HepG2 (cell line): Measurements from ENCODE around the gene DACH2. TPM values are rescaled to one million over a fixed set of nuclear protein-coding genes. Genes with fewer than 3 reads are reported as not detected.

Experiments
- ATAC-seq: fragments of 200-7000 bp; cut with Tn5 transposase; 3 replicates; pipeline ENCODE4 v1.9.1; 2020; ENCODE audit warnings: mild to moderate bottlenecking, moderate library complexity
- BruUV-seq: library from RNA; stranded (reverse); fragments of 400-500 nt; replicated peaks from 2 replicates; lab custom pipeline; 2021; lab: Mats Ljungman, UMichigan
- CTCF ChIA-PET: fragments of 300-600 bp; formaldehyde crosslinking; extraction: SDS; loops from one replicate; lab custom pipeline; 2021; ENCODE audit warnings: low total read pairs, inconsistent platforms, low intra/inter-chr PET ratio; lab: Yijun Ruan, JAX
- POLR2A ChIA-PET: fragments of 350-600 bp; sonication (Branson Sonifier 250); formaldehyde crosslinking; loops from one replicate; lab custom pipeline; 2020; ENCODE audit warnings: antibody characterized with exemption, inconsistent platforms; lab: Yijun Ruan, JAX
- DNase-seq: peaks from one replicate; pipeline ENCODE4 v3.0.0-alpha.2; 2015; ENCODE audit warnings: low spot score
- FAIRE-seq: peaks from 3 replicates; lab custom pipeline; 2011; peaks lifted over from hg19 to GRCh38; lab: Jason Lieb, UNC
- H2AFZ ChIP-seq: one replicate; pipeline ENCODE4 v1.6.1; 2011; ENCODE audit warnings: low read length, inconsistent platforms
- H3K27ac ChIP-seq: fragments of 300-600 bp; 3 replicates; pipeline ENCODE4 v1.8.0; 2011; ENCODE audit warnings: mixed run types, mild to moderate bottlenecking, mixed read lengths, low read length, inconsistent platforms; ENCODE audit not compliant: insufficient read depth; ENCODE audit errors: extremely low read length
- H3K27me3 ChIP-seq, 2 experiments: fragments of 200-600 bp in 1 of 2; 2 replicates in 1 of 2; 3 replicates in 1 of 2; pipeline versions ENCODE4 v1.6.0 to v1.8.0; 2011; ENCODE audit warnings: low read length in 2 of 2, mild to moderate bottlenecking in 2 of 2, moderate library complexity in 2 of 2, inconsistent platforms in 1 of 2; ENCODE audit not compliant: insufficient read depth in 2 of 2, control insufficient read depth in 1 of 2
- H3K36me3 ChIP-seq, 2 experiments: fragments of 200-600 bp in 1 of 2; replicated peaks in 1 of 2; 2 replicates in 1 of 2; 3 replicates in 1 of 2; pipeline versions ENCODE4 v1.5.1 to v1.8.0; 2011; ENCODE audit warnings: low read length in 2 of 2, inconsistent platforms in 1 of 2; ENCODE audit not compliant: insufficient read depth in 2 of 2, control insufficient read depth in 1 of 2
- H3K4me1 ChIP-seq: 2 replicates; pipeline ENCODE4 v1.5.1; 2012; ENCODE audit warnings: low read length, inconsistent platforms; ENCODE audit not compliant: insufficient read depth
- H3K4me2 ChIP-seq: 2 replicates; pipeline ENCODE4 v1.6.0; 2011; ENCODE audit warnings: low read depth, low read length, inconsistent platforms
- H3K4me3 ChIP-seq, 3 experiments: fragments of 200-600 bp in 1 of 3; sonication (generic), shearing (Covaris generic) in 1 of 3; replicated peaks in 1 of 3; 2 replicates each; pipeline ENCODE4 v1.5.1; 2011 to 2016; ENCODE audit warnings: low read length in 3 of 3, inconsistent platforms in 2 of 3, low read depth in 2 of 3, mild to moderate bottlenecking in 2 of 3, control low read depth in 1 of 3, mixed read lengths in 1 of 3; ENCODE audit not compliant: insufficient read depth in 1 of 3
- H3K79me2 ChIP-seq: one replicate; pipeline ENCODE4 v1.6.1; 2011; ENCODE audit warnings: low read length, inconsistent platforms; ENCODE audit not compliant: insufficient read depth
- H3K9ac ChIP-seq: 2 replicates; pipeline ENCODE4 v1.6.0; 2011; ENCODE audit warnings: mild to moderate bottlenecking, low read depth, low read length, inconsistent platforms; ENCODE audit not compliant: insufficient read depth
- H3K9me3 ChIP-seq: 2 replicates; pipeline ENCODE4 v1.5.1; 2012; ENCODE audit warnings: mild to moderate bottlenecking, low read length
- H4K20me1 ChIP-seq: 2 replicates; pipeline ENCODE4 v1.6.0; 2011; ENCODE audit warnings: inconsistent platforms, mild to moderate bottlenecking, low read length, moderate library complexity; ENCODE audit not compliant: insufficient read depth
- AHDC1 ChIP-seq: sonication (generic); formaldehyde crosslinking; IDR thresholded peaks from 2 replicates; pipeline ENCODE4 v1.5.1; 2020; ENCODE audit warnings: mild to moderate bottlenecking, missing genetic modification reagents, borderline replicate concordance
- ARID4A ChIP-seq: sonication (generic); formaldehyde crosslinking; IDR thresholded peaks from 2 replicates; pipeline ENCODE4 v1.5.0; 2020; ENCODE audit warnings: mild to moderate bottlenecking, missing genetic modification reagents, borderline replicate concordance
- ELF1 ChIP-seq: sonication (generic); formaldehyde crosslinking; IDR thresholded peaks from 2 replicates; pipeline ENCODE4 v1.4.0; 2020; ENCODE audit warnings: missing genetic modification reagents
- FOXA1 ChIP-seq, 2 experiments: fragments of 450-650 bp in 1 of 2; sonication (generic) in 1 of 2; formaldehyde crosslinking in 1 of 2; IDR thresholded peaks; 2 replicates each; pipeline versions ENCODE4 v1.4.0 to v1.6.1; 2016 to 2020; ENCODE audit warnings: missing genetic modification reagents in 1 of 2
- HBP1 ChIP-seq: IDR thresholded peaks from 2 replicates; pipeline ENCODE4 v1.6.1; 2016; ENCODE audit warnings: low read depth, control low read depth
- MIER3 ChIP-seq: IDR thresholded peaks from 2 replicates; pipeline ENCODE4 v1.6.1; 2016; ENCODE audit warnings: missing compliant biosample characterization, borderline replicate concordance
- PHF21A ChIP-seq: sonication (generic); formaldehyde crosslinking; IDR thresholded peaks from 2 replicates; pipeline ENCODE4 v1.5.0; 2020; ENCODE audit warnings: mild to moderate bottlenecking, missing genetic modification reagents
- SOX5 ChIP-seq: IDR thresholded peaks from 2 replicates; pipeline ENCODE4 v1.6.1; 2016; ENCODE audit warnings: borderline replicate concordance
- SP1 ChIP-seq, 2 experiments: fragments of 450-650 bp in 1 of 2; sonication (generic) in 1 of 2; formaldehyde crosslinking in 1 of 2; IDR thresholded peaks; 2 replicates each; pipeline versions ENCODE4 v1.4.0 to v1.6.1; 2016 to 2020; ENCODE audit warnings: missing genetic modification reagents in 1 of 2
- ZNF335 ChIP-seq: sonication (generic); formaldehyde crosslinking; IDR thresholded peaks from 2 replicates; pipeline ENCODE4 v1.4.0; 2020; ENCODE audit warnings: missing genetic modification reagents
- ZNF597 ChIP-seq: sonication (generic); formaldehyde crosslinking; IDR thresholded peaks from 2 replicates; pipeline ENCODE4 v1.5.0; 2020; ENCODE audit warnings: missing genetic modification reagents
- whole genome bisulfite sequencing: methylation state at CpG from one replicate; pipeline ENCODE4 v1.1.6; 2017; ENCODE audit warnings: low lambda C conversion rate; 5-methylcytosine and 5-hydroxymethylcytosine counted together
- in situ Hi-C: cut with HindIII; loops from 2 replicates; pipeline ENCODE4 v1.10.0; 2017; ENCODE audit warnings: low pct_unique_long_range_greater_than_20kb; ENCODE audit not compliant: extremely low pct_ligation_motif_present
- intact Hi-C: fragments of 100-400 bp; cut with micrococcal nuclease; formaldehyde crosslinking; loops from one replicate; pipeline ENCODE4 v1.10.0; 2022; ENCODE audit not compliant: unreplicated experiment
- polyA plus RNA-seq, 8 experiments: library from polyadenylated mRNA; depleted of rRNA in 3 of 8; stranded (reverse) in 7 of 8; unstranded in 1 of 8; fragments of >200 nt; fragmentation: Illumina TruSeq in 4 of 8; extraction: Trizol in 4 of 8; gene quantifications; 2 replicates each; pipeline versions ENCODE4 v1.2.1 to v1.2.3, GENCODE V29; 2011 to 2016; ENCODE audit warnings: low read depth in 4 of 8, missing spikeins in 1 of 8, mixed read lengths in 1 of 8; ENCODE audit not compliant: insufficient read depth in 1 of 8
- total RNA-seq, 5 experiments: library from RNA; depleted of rRNA; stranded (reverse); fragments of >200 nt; fragmentation: Illumina TruSeq; extraction: Trizol; gene quantifications; 2 replicates each; pipeline ENCODE4 v1.2.3, GENCODE V29; 2016; ENCODE audit warnings: low read depth in 1 of 5

The DACH2 gene
- total and polyA plus RNA-seq, 2 of the 13 experiments (the other 11 are each of a cell fraction or from before 2014, with no cell fraction given) = not detected

- TF ChIP-seq HBP1 (CRISPR knock-in tag) (no peak), FOXA1 (IDR thresholded peaks at IDR 0.05) (no peak), FOXA1 (CRISPR knock-in tag; IDR thresholded peaks at IDR 0.05) (peak; percentile 37; the same call in 1 of the 2 replicates), MIER3 (CRISPR knock-in tag) (no peak), SOX5 (CRISPR knock-in tag) (peak; percentile 86), AHDC1 (CRISPR knock-in tag) (no peak), ZNF335 (CRISPR knock-in tag) (no peak)
These were observed 682.4 kb downstream of the DACH2 start (continued) for GRCh38 chrX:86830685-86831084.

GRCh38 chrX:86845101-86845500 is 696.9 kb downstream of the DACH2 start:
- WGBS = 2% methylated on average over 3 of the region's 3 CpGs
- in situ Hi-C loops = no loop called here
- TF ChIP-seq PHF21A (no peak), ARID4A (no peak), ZNF597 (no peak), SP1 (IDR thresholded peaks at IDR 0.05) (no peak), SP1 (CRISPR knock-in tag; IDR thresholded peaks at IDR 0.05) (no peak), ELF1 (no peak)

More at GRCh38 chrX:86845101-86845500, 696.9 kb downstream of the DACH2 start:
- BruUV-seq = no TSS peak
- no peaks in the 10 kb centered on the region for H3K36me3 ChIP-seq
- ATAC-seq (no peak), FAIRE-seq (no peak), DNase-seq (no peak)
- no peak overlapping the region for H3K27ac ChIP-seq
- no peak overlapping the region for H2AFZ ChIP-seq
- H4K20me1 ChIP-seq = no peaks in the 10 kb centered on the region
- no peaks in the 10 kb centered on the region for H3K27me3 ChIP-seq
- CTCF ChIA-PET = no interaction called here
- H3K4me2 ChIP-seq = no peak overlapping the region
- no peaks in the 10 kb centered on the region for H3K4me1 ChIP-seq
- no peak overlapping the region for H3K4me3 ChIP-seq
- H3K9ac ChIP-seq = no peak overlapping the region
- H3K9me3 ChIP-seq = no peaks in the 10 kb centered on the region
- intact Hi-C loops = no loop called here
- POLR2A ChIA-PET = no interaction called here
- H3K79me2 ChIP-seq = no peaks in the 10 kb centered on the region
